Neural progenitor cell (in vitro differentiated cells): ENCODE results near the gene MYO3A. TPM values are rescaled to one million over a fixed set of nuclear protein-coding genes. Genes with fewer than 3 reads are reported as not detected.

Source experiments
- DNase-seq: peaks from one replicate; pipeline ENCODE4 v3.0.0-alpha.2; 2016; ENCODE audit warnings: low spot score
- H2AFZ ChIP-seq: fragments of 200-600 bp; sonication (generic); replicated peaks from 2 replicates; pipeline ENCODE4 v1.6.1; 2016; ENCODE audit warnings: antibody characterized with exemption
- H3F3A ChIP-seq: fragments of 200-600 bp; sonication (generic); 2 replicates; pipeline ENCODE4 v1.6.1; 2016; ENCODE audit warnings: antibody characterized with exemption, low read depth
- H3K27ac ChIP-seq: fragments of 200-600 bp; sonication (generic); 2 replicates; pipeline ENCODE4 v1.5.1; 2016; ENCODE audit warnings: mild to moderate bottlenecking
- H3K27me3 ChIP-seq: fragments of 200-600 bp; sonication (generic); 2 replicates; pipeline ENCODE4 v1.6.1; 2016; ENCODE audit warnings: mild to moderate bottlenecking, moderate library complexity
- H3K36me3 ChIP-seq: fragments of 200-600 bp; sonication (generic); 2 replicates; pipeline ENCODE4 v1.5.1; 2016
- H3K4me1 ChIP-seq: fragments of 200-600 bp; sonication (generic); 2 replicates; pipeline ENCODE4 v1.6.1; 2016; ENCODE audit warnings: mixed run types
- H3K4me2 ChIP-seq: fragments of 200-600 bp; sonication (generic); 2 replicates; pipeline ENCODE4 v1.6.1; 2016
- H3K4me3 ChIP-seq: fragments of 200-600 bp; sonication (generic); 2 replicates; pipeline ENCODE4 v1.5.1; 2016
- H3K79me2 ChIP-seq: fragments of 200-600 bp; sonication (generic); 2 replicates; pipeline ENCODE4 v1.6.1; 2016; ENCODE audit warnings: low read depth
- H3K9ac ChIP-seq: fragments of 200-600 bp; sonication (generic); 2 replicates; pipeline ENCODE4 v1.6.1; 2016
- H3K9me3 ChIP-seq: fragments of 200-600 bp; sonication (generic); 2 replicates; pipeline ENCODE4 v1.5.1; 2016; ENCODE audit warnings: low read depth
- H4K20me1 ChIP-seq: fragments of 200-600 bp; sonication (generic); 2 replicates; pipeline ENCODE4 v1.6.1; 2016; ENCODE audit warnings: low read depth
- H3K27ac Mint-ChIP-seq: 3 replicates; pipeline ENCODE4 v1.8.0; 2021; ENCODE audit warnings: mixed read lengths
- H3K27me3 Mint-ChIP-seq: 2 replicates; pipeline ENCODE4 v1.8.0; 2022; ENCODE audit warnings: low read depth, mild to moderate bottlenecking, inconsistent platforms, moderate library complexity, mixed read lengths; ENCODE audit not compliant: insufficient read depth
- H3K36me3 Mint-ChIP-seq: 3 replicates; pipeline ENCODE4 v1.8.0; 2021; ENCODE audit warnings: mixed read lengths
- H3K4me1 Mint-ChIP-seq: 3 replicates; pipeline ENCODE4 v1.8.0; 2021; ENCODE audit warnings: mixed read lengths
- H3K4me3 Mint-ChIP-seq: 3 replicates; pipeline ENCODE4 v1.8.0; 2021; ENCODE audit warnings: mild to moderate bottlenecking, moderate library complexity, mixed read lengths
- H3K9me3 Mint-ChIP-seq: 3 replicates; pipeline ENCODE4 v1.8.0; 2020; ENCODE audit warnings: mixed read lengths
- EZH2 ChIP-seq: fragments of 200-600 bp; sonication (generic); IDR thresholded peaks from 2 replicates; pipeline ENCODE4 v1.6.1; 2017; ENCODE audit warnings: antibody characterized with exemption, mild to moderate bottlenecking, moderate library complexity
- EZH2phosphoT487 ChIP-seq: fragments of 200-600 bp; sonication (generic); IDR thresholded peaks from 2 replicates; pipeline ENCODE4 v1.6.1; 2017; ENCODE audit warnings: antibody characterized with exemption
- total RNA-seq: library from RNA; depleted of rRNA; stranded (reverse); fragments of >200 nt; gene quantifications from 2 replicates; pipeline ENCODE4 v1.2.3, GENCODE V29; 2015; ENCODE audit warnings: low replicate concordance
- TF ChIP-seq, protein P1 (sequence below): fragments of 200-600 bp; sonication (generic); IDR thresholded peaks from 2 replicates; pipeline ENCODE4 v1.5.1; 2017; ENCODE audit warnings: antibody characterized with exemption, mild to moderate bottlenecking

MYO3A gene
- total RNA-seq, 1 donor from 2014 or later = 0.09 TPM

DNA sequence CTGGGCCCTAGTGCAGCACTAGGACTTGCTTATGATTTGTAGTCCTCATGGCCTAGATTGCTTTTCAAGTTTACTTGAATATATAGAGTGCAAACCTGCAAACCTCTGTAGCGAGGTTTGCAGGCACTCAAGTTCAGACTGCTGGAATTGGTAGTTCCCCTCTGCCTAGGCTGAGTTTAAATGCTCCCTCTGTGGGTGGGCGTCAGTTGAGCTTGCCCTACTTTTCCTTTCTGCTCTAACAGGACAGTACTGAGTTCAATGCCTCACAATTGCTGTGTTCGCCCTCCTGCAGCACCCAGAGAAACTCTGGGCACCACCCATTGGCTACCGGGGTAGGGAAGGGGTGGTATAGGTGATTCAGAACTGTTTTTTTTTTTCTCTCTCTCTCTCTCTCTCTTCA is 31.6 kb downstream of the MYO3A start:
- no peak overlapping the region for H3K4me3 ChIP-seq
- H3K79me2 ChIP-seq = no peaks in the 10 kb centered on the region
- Mint-ChIP-seq H3K4me1 (peaks cover 36% of the 10 kb centered on the region), H3K9me3 (no peaks in the 10 kb centered on the region), H3K27me3 (peaks cover 2% of the 10 kb centered on the region), H3K36me3 (no peaks in the 10 kb centered on the region), H3K27ac (no peak overlapping the region), H3K4me3 (no peak overlapping the region)
- no peak overlapping the region for H3K4me2 ChIP-seq
- no peaks in the 10 kb centered on the region for H4K20me1 ChIP-seq
- peaks cover 7% of the 10 kb centered on the region for H3K4me1 ChIP-seq
- no peak overlapping the region for H2AFZ ChIP-seq
- no peaks in the 10 kb centered on the region for H3F3A ChIP-seq
- TF ChIP-seq, protein P1, sequence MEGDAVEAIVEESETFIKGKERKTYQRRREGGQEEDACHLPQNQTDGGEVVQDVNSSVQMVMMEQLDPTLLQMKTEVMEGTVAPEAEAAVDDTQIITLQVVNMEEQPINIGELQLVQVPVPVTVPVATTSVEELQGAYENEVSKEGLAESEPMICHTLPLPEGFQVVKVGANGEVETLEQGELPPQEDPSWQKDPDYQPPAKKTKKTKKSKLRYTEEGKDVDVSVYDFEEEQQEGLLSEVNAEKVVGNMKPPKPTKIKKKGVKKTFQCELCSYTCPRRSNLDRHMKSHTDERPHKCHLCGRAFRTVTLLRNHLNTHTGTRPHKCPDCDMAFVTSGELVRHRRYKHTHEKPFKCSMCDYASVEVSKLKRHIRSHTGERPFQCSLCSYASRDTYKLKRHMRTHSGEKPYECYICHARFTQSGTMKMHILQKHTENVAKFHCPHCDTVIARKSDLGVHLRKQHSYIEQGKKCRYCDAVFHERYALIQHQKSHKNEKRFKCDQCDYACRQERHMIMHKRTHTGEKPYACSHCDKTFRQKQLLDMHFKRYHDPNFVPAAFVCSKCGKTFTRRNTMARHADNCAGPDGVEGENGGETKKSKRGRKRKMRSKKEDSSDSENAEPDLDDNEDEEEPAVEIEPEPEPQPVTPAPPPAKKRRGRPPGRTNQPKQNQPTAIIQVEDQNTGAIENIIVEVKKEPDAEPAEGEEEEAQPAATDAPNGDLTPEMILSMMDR = no peak
- no peak for TF ChIP-seq EZH2
- TF ChIP-seq EZH2phosphoT487 = no peak
- no peaks in the 10 kb centered on the region for H3K9me3 ChIP-seq
- no peaks in the 10 kb centered on the region for H3K36me3 ChIP-seq
- no peak overlapping the region for H3K9ac ChIP-seq
- DNase-seq = no peak
- H3K27me3 ChIP-seq = no peaks in the 10 kb centered on the region
- no peak overlapping the region for H3K27ac ChIP-seq

DNA sequence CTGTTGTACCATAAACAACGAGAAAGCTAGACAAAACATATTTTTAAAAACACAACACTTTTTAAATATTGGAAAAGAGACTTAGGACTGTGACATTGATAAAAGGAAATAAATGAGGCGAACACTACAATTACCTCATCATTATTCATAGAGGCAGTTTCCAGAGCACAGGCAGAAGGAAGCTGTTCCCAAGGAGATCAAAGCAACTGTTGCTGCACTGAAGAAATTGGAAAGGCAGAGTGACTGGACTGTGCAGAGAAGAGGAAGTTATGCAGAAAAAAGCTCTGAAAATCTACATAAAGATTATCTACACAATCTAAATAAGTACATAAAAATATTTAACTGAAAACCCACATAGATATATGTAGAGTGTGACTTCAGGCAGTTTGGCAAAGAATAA is 32.8 kb downstream of the MYO3A start:
- Histone ChIP-seq H3K4me3 (no peak overlapping the region), H3K4me2 (no peak overlapping the region), H3K4me1 (peaks cover 7% of the 10 kb centered on the region), H3F3A (no peaks in the 10 kb centered on the region), H3K79me2 (no peaks in the 10 kb centered on the region), H3K27me3 (no peaks in the 10 kb centered on the region), H3K9ac (no peak overlapping the region), H3K27ac (no peak overlapping the region), H2AFZ (no peak overlapping the region), H4K20me1 (no peaks in the 10 kb centered on the region), H3K36me3 (no peaks in the 10 kb centered on the region), H3K9me3 (no peaks in the 10 kb centered on the region)
- H3K27ac Mint-ChIP-seq = peak overlapping the region; percentile 5
- no peaks in the 10 kb centered on the region for H3K9me3 Mint-ChIP-seq
- no peak overlapping the region for H3K4me3 Mint-ChIP-seq
- H3K27me3 Mint-ChIP-seq = peaks cover 2% of the 10 kb centered on the region
- no peak for DNase-seq
- no peaks in the 10 kb centered on the region for H3K36me3 Mint-ChIP-seq
- peaks cover 36% of the 10 kb centered on the region for H3K4me1 Mint-ChIP-seq
- TF ChIP-seq EZH2phosphoT487 = no peak
- TF ChIP-seq EZH2 = no peak
- TF ChIP-seq, protein P1 = no peak

- no peak for DNase-seq
- Mint-ChIP-seq H3K27ac (no peak overlapping the region), H3K9me3 (peaks cover 2% of the 10 kb centered on the region), H3K4me1 (peaks cover 3% of the 10 kb centered on the region), H3K36me3 (no peaks in the 10 kb centered on the region), H3K4me3 (no peak overlapping the region), H3K27me3 (peaks cover 2% of the 10 kb centered on the region)
- Histone ChIP-seq H3K27ac (no peak overlapping the region), H3F3A (no peaks in the 10 kb centered on the region), H3K27me3 (no peaks in the 10 kb centered on the region), H2AFZ (no peak overlapping the region), H3K9ac (no peak overlapping the region), H3K9me3 (no peaks in the 10 kb centered on the region), H4K20me1 (no peaks in the 10 kb centered on the region), H3K4me1 (peaks cover 15% of the 10 kb centered on the region), H3K36me3 (no peaks in the 10 kb centered on the region), H3K4me3 (no peak overlapping the region), H3K79me2 (no peaks in the 10 kb centered on the region), H3K4me2 (no peak overlapping the region)
- TF ChIP-seq EZH2 (no peak), EZH2phosphoT487 (no peak)
- TF ChIP-seq, protein P1 = no peak
These were observed 38.6 kb downstream of the MYO3A start for GRCh38 chr10:25972631-25973030.
